Measurements from ENCODE around the gene GRIA4.
"Not testable (repeated sequence)": the region's sequence is repeated elsewhere in the genome, so short reads cannot be mapped to it uniquely, and the experiment has no call there.

The GRIA4 gene

GRCh38 chr11:105929084-105929955 lies 319.4 kb downstream of the GRIA4 start:
- no peak for DNase-seq

- DNase-seq = no peak
Observed at GRCh38 chr11:105933695-105934094, 323.8 kb downstream of the GRIA4 start.

- no peak for DNase-seq
Observed at GRCh38 chr11:105935791-105936190, 325.9 kb downstream of the GRIA4 start.

DNA sequence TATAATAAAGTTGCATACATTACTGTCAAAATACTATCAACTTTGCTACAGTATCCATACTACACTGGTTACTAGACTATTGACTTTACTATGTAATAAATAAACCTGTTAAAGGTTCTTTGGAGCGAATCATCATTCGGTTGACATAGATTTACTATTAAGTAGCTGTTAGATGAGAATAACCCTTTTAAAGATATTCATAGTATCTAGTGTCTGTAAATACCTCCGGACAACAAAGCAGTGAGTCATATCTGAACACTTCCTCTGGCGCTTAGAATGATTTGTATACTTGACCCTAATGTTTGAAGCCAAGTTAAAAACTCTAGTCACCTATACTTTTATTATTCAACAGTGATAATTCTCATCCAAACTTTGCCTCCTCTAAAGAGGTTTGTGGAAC lies 327.5 kb downstream of the GRIA4 start:
- no peak for DNase-seq

GRCh38 chr11:105937738-105938137 lies 327.9 kb downstream of the GRIA4 start:
- no peak for DNase-seq

GRCh38 chr11:105942921-105943320 lies 333.0 kb downstream of the GRIA4 start:
- no peak for DNase-seq

DNA sequence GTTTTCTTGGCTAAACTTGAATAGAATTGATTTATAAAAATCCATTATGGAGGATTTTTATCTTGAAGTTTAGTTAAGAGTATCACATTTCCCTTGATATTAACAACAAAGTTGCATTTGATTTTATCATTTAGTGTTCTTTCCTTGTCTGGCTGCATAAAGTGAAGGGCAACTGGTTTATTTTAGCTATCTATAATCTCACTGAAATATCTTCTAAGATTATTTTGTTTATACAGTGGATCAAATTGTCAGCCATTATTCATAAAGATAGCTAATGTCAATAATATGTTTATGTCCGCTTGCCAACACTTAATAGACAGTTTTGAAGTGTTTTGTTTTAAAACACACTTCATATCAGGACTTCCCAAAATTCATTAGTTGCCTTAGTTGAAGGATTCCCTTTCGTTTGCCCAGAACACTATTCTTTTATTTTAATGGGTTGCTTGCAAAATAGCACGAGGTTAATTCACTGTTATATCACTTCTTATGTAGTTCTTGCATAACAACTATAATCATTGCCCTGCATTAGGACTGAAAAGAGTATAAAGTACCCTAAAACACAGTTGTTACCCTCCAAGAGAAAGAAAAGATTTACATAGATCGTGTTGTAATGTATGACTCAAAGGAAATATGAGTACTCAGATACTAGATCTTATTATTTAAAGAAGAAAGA lies 339.2 kb downstream of the GRIA4 start:
- DNase-seq = no peak

- no peak for DNase-seq
Observed at GRCh38 chr11:105953886-105954285, 344.0 kb downstream of the GRIA4 start.

GRCh38 chr11:105960252-105961245 lies 350.7 kb downstream of the GRIA4 start:
- DNase-seq = no peak

DNA sequence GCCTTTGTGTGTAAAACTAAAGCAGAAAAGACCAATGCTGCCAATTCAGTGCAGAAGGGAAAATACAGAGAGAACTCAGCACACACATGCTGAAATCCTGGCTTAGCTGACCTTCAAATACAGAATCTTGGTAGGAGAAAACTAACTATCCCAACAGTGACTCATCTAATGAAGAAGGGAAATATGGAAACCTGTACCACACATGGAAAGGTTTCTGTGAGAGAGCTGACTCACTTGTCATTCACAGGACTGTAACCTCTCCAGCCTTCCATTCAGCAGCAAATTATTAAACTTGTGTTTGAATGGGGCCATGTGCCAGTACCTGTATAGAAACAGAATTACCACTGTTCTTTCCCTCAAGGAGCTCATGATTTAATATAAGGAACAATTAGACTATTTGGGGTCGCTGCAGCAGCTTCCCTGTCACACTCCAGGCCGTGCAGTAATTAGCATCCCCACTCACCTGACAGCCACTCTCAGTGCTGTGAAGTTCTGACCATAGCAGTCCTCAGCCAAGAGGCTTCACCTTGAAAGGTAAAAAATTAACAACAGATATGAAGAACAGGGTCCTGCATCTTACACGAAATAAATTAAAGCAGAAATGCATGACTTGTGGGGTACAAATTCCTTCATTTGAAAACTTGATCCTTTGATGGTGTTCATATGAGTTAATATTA lies 358.3 kb downstream of the GRIA4 start:
- DNase-seq = no peak

DNA sequence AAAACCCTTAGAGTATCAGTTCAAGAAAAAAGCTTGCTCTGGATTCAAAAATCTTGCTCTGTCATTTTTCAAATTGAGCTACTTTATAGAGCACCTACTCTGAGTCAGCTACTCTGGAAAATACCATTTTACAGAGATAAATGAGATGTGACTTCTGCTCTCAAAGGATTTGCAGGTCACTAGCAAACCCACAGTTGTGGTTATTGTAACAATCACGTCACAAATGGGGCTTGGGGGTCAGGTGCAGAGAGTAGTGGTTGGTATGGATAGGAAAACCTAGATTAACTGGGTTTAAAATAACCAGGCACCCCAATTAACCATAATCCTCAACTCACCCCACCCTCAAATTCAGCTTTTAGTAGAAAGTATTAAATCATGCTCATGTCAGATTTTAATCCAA lies 359.9 kb downstream of the GRIA4 start:
- no peak for DNase-seq

DNA sequence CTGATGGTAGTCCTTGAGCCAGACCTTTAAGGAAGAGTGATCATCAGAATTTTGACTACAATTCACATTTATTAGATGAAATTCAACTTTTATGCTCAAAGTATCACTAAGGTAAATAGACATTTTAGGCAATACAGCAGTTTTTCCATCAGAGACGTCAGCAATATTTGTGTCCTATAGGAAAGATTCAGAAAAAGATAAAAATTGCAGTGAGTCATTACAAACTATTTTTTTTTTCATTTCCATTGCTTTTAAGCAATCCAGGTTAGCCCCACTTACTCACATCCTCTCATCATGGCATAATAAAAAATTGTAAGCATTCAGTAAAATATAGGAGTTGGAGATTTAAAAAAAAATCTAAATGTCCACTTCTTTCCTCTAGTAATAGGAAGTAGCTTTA lies 365.3 kb downstream of the GRIA4 start:
- DNase-seq = no peak

GRCh38 chr11:105979997-105980703 lies 370.3 kb downstream of the GRIA4 start:
- DNase-seq = no peak

- DNase-seq = no peak
Observed at GRCh38 chr11:105986554-105986953, 376.7 kb downstream of the GRIA4 start.

GRCh38 chr11:105988197-105988596 lies 378.3 kb downstream of the GRIA4 start:
- DNase-seq = no peak

DNA sequence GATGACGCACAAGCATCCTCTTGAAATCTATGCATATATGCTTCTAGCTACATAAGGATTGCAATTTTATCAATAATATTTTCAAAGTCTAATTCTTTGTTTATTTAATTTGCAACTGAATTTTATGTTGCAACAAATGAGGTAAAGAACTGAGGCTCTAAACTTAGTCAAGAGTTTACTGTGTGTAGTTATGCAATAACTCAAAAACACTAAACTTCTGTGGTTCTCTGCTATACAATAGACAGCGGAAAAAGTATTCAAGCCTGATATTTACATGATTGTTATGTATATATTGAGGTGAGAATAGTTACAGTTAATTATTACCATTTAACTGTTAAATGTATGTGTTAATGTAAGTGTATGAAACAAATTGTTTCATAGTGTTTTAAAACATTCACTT lies 379.3 kb downstream of the GRIA4 start:
- DNase-seq = no peak

- DNase-seq = no peak
Observed at GRCh38 chr11:105991888-105992287, 382.0 kb downstream of the GRIA4 start.

DNA sequence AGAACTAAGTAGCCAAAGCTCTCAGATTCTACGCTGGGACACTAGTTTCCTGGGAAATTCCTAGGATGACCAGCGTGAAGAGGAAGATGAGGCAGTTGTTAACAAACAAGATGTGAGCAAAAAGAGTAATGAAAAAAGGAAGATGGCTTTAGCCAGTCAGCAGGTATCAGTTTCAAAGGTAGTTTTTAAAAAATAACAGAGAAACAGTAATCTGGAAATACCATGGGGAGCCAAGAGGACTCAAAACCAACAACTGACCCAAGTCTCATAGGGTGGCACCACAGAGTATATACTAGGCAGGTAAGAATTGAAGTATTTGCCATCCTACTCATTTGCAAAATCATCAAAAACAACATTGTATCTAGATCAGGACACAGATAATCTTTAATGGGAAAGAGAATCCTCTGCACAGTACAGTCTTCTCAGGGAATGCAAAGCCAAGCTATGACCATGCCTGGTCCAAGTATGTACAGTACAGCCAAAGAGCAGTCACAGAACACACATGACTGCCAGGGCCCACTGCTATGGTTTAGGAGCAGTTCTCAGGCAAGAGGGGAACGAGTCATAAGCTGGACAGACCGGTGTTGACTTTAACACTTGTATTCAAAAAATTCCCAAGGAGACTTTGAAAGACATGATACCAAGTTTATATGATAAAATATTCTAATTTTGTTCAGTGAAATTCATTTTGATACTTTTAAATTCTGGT lies 391.6 kb downstream of the GRIA4 start:
- DNase-seq = no peak

DNA sequence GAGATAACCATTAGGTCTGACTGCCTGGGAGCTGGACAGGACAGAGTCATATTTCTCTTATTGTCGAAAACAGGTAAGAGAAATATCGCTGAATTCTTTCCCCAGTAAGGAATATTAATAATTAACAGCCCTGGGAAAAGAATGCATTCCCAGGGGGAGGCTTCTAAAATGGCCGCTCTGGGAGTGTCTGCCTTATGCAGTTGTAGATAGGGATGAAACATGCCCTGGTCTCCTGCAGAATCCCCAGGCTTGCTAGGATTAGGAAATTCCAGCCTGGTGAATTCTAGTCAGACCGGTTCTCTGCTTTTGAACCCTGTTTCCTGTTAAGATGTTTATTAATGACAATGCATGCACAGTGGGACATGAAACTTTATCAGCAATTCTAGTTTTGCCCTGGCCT lies 393.2 kb downstream of the GRIA4 start:
- not testable (repeated sequence) for DNase-seq

DNA sequence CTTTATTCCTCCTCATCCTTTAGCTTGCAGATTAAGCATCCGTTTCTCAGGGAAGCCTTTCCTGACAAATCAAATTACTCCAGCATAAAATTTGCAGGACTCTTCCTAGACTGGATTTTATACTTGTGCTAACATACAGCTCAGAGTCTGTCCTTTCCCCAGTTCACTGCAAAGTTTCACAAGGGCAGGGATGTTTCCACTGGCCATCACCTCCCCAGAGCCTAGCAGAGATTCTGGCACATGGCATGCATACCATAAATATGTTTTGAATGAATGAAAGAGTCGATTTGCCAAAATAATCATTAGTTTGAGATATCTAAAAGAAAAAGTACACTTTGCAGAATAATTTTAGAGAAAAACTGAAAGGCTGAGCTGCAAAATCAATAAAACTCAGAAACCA lies 401.6 kb downstream of the GRIA4 start:
- no peak for DNase-seq

GRCh38 chr11:106012744-106013143 lies 402.9 kb downstream of the GRIA4 start:
- no peak for DNase-seq
